T47D (cell line): ENCODE measurements around the gene FOLH1.
"Not testable (repeated sequence)": the region's sequence is repeated elsewhere in the genome, so short reads cannot be mapped to it uniquely, and the experiment has no call there.

ENCODE experiments used
- DNase-seq, 2 experiments: peaks; one replicate each; pipeline versions ENCODE4 v3.0.0 to v3.0.0-alpha.2; 2011 to 2012; ENCODE audit warnings: low read depth in 1 of 2, low spot score in 1 of 2
- JUND ChIP-seq: IDR thresholded peaks from 2 replicates; pipeline ENCODE4 v1.6.1; 2012; ENCODE audit warnings: low read depth
- in situ Hi-C: cut with HindIII; loops from 2 replicates; pipeline ENCODE4 v1.10.0; 2016; ENCODE audit warnings: low sequenced_read_pairs, low pct_unique_long_range_greater_than_20kb

Gene FOLH1

DNA sequence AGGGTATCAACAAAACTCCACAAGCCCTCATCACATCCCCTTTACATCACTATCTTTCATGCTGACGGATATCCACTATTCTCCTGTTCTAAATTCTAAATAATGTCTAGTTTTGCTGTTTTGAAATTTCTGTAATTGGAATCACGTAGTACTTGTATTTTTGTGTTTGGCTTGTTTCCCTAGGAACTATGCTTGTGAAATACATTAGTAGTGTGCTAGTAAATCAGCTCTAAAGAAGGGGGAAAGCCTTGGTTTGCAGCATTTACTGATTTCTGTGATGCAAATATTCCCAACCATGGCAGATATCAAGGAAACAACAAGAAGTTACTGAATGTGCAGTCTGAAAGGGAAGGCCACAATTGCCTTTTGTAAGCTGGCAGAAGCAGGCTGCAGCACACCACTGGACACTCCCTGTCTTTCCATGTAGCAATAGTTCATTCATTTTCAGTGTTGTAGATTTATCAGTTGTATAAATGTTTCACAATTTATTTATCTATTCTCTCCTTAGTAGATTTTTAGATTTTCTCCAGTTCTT lies 4.7 kb upstream of the FOLH1 start:
- DNase-seq = no peak
- in situ Hi-C loops = no loop called here

DNA sequence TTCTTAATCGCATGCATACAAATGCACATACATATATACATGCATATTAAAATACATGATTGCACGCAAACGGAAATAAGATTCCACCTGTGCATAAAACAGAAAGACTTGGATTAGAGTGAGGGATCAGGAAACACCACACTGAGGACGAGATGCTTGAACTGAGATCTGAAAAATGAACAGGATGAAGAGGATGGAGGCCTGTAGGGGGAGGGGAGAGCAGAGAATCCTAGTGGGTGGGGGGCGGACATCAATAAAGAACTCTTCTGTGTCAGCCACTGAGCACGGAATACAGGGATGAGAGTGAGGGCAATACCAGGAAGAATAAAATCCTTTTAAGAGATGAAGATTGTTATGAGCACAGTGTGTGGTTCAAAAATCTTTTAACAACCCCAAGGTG lies 1.4 kb downstream of the FOLH1 start:
- in situ Hi-C loops, DNase-seq: not testable (repeated sequence)

More for the DNA sequence above, 4.7 kb upstream of the FOLH1 start:
- TF ChIP-seq JUND = no peak

DNA sequence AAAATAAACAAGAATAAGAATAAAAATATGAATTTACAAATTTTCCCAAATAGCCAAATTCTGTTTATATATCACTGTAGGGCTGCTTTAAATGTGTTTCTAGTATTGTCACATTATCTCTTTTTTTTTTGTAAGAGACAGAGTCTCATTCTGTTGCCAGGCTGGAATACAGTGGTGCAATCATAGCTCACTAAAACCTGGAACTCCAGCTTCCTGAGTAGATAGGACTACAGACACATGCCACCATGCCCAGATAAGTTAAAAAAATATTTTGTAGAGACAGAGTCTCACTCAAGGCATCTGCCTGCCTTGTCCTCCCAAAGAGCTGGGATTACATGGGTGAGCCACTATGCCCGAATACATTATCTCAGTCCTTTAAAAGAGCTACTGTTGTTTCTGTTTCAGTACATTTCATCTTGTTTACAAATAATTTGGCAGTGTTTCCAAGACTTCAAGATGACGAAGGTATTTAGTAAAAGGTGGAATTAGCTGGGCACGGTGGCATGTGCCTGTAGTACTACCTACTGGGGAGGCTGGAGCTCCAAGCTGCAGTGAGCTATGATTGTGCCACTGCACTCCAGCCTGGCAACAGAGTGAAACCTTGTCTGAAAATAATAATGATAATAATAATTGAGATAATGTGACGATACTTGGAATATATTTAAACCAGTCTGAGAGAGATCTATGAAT lies 6.0 kb downstream of the FOLH1 start:
- in situ Hi-C loops = no loop called here
- DNase-seq = no peak
- no peak for TF ChIP-seq JUND

DNA sequence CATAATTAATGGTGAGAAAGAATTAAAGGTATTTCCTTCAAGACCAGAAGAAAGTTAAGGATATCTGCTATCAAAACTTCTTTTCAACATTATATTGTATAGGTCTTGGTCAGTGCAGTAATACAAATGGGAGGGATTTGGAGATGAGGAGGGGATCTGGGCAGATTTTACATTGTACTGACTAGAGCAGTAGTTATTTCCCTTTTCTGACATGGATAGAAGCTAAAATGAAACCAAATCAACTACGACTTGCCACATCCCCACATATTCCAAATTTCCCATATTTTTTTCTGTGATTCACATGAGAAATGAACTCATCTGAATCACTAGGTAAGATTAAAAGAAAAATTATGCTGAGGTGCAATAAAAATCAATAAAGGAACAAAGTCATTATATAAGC lies 11.6 kb downstream of the FOLH1 start:
- in situ Hi-C loops = not testable (repeated sequence)

DNA sequence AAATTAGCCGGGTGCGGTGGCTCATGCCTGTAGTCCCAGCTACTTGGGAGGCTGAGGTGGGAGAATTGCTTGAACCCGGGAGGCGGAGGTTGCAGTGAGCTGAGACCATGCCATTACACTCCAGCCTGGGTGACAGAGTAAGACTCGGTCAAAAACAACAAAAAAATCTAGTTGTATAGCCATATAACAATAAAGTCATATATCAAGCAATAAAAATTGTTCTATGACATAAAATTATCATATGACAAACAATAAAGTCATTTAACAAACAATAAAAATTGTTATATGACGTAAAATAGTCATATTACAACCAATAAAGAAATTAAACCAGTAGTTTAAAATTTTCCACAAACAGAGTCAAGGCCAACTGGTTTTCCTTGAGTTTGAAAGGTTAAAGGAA lies 12.4 kb downstream of the FOLH1 start:
- DNase-seq, in situ Hi-C loops: not testable (repeated sequence)

More for the DNA sequence above, 11.6 kb downstream of the FOLH1 start:
- not testable (repeated sequence) for DNase-seq

DNA sequence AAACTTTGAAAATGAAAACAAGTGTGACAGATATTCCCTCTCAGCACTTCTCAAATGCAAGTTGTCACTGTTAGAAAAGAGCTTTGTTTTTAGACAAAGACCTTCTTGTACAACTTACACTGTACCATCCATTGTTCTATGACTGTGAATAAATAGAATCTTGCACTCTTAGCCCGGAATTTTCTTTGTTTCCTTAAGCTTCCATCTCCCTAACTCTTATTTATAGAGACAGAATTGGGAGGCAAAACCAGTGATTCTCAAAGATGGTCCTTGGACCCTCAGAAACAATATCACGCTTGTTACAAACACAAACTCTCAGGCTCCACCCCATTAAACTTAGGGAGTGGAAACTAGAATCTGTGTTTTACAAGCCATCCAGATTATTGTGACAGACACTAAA lies 18.1 kb downstream of the FOLH1 start:
- in situ Hi-C loops, DNase-seq: not testable (repeated sequence)

DNA sequence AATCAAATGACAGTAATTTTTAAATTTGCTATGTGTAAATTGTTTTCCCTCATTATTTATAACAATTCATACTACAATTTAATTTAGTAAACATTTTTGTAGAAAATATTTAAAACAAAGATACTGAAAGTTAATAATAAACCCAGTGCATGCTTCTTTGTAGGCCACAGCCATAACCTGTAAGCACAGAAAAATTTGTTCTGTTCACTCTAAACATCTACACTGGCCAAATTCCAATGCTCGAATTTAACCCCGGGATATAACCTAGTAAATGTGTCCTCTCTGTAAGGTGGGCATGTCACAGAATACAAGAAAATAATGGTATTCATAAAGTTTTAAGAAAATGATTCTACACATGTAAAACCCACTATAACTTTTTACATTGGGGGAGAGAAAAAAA lies 22.2 kb downstream of the FOLH1 start:
- in situ Hi-C loops, DNase-seq: not testable (repeated sequence)

DNA sequence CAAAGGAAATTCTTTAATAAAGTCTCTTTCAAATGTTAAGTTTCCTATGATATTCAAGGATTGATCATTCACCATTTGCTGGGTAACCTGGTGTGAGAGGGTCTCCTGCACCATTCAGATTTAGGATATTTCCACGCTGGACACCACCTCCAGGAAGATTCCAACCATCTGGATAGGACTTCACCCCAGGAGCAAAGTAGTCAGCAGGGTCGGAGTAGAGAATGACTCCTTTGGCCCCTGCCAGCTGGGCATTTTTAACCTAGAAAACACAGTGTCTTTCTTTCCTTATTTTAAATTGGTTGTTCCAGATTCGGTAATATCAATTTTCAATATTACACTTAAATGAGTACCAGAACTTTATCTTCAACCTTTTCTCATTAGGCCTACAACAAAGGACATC lies 22.8 kb downstream of the FOLH1 start:
- DNase-seq, in situ Hi-C loops: not testable (repeated sequence)

DNA sequence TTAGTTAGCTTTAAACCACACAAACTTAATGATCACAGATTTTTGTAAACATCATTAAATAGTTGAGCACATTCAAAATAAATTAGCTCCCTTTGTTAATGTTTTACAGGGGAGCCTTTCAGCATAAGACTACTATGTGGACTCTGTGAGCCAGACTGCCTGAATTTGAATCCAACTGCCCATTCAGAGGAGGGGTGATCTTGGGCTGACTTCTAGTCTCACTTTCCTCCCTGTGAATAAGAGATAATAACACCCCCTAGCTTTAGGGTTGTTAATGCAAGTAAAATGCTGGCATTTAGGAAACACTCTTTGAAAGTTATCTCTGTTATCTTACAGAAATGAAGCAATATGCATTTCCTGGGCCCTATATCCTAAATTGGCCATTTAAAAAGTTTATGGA lies 23.6 kb downstream of the FOLH1 start:
- DNase-seq, in situ Hi-C loops: not testable (repeated sequence)

DNA sequence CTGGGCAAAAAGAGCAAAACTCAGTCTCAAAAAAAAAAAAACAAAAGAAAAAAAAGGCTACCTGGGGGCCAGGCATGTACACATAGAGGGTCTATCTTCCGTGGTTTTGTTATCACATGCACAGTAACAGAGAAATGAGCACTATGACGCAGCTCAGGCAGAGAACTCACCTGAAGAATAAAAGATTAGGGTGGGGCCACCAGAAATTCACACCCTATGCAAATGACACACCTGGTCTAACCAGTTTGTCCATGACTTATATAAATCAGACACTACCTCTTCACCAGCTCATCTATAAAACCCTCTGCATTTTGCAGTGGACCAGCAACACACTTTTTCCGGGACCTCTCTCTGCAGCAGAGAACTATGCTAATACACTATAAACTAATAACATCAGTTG lies 30.5 kb downstream of the FOLH1 start:
- DNase-seq = peak in 1 of 2 experiments; percentile 89
- in situ Hi-C loops = not testable (repeated sequence)

DNA sequence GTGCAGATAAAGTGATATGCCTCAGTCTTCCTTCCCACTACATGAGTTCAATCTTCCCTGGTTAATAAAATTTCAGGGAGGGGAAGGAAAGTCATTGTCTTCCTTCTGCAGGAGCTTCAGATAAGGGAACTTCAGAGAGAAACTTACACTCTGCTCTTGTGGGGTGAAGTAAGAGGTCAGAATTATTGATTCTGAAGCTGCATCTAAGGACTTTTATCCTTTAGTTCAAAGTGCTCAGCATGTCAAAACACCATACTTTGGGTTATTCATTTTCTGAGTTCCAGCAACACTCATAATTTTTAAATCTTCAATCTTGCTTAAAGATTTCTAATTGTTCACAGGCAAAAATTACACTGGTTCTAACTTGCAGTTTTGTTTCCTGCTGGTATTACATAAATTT lies 33.0 kb downstream of the FOLH1 start:
- in situ Hi-C loops = not testable (repeated sequence)

DNA sequence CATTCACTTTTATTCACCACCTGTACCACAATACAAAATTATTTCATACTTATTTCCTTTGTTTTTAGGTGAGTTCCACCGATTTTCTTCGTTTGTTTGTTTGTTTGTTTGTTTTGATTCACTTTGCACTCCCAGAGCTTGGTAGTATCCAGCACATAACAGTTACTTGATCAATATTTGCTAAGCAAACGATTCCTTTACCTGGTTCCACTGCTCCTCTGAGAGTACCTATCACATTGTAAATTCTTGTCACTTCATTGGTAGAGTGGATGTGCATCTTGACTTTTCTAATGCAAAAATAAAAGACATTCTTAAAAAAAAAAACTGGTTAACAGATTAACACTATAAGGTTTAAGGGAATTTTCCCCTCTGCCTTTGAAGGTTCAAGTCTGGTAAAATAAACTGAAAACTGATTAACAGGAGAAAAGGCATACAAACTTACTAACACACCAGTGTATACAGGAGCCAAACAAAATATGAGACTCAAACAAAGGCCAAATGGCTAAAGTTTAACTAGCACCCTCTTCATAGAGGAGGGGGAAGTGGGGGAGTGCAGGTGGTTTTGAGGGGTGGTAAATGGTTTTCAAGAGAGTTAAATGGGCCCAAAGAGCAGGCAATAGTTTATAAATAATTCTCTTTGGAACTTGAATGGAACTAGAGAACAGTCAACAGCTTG lies 33.6 kb downstream of the FOLH1 start:
- in situ Hi-C loops, DNase-seq: not testable (repeated sequence)

More for the DNA sequence above, 33.0 kb downstream of the FOLH1 start:
- not testable (repeated sequence) for DNase-seq

DNA sequence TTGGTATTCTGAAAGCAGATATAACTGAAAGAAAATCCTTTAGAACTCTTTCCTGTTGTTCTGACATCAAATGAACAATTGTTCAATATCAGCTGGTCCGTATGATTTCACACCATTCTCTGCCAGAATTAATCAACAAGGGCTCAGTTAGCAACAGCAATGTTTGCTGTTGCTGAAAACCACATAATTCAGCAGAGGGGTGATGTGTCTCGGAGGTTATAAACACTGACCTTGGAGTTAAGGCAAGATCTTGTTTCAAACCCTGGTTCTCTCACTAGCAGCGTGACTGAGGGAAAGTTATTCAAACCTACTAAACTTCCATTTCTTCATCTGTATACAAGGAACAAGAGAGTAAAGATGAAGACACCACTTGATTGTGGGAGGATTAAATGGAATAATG lies 36.8 kb downstream of the FOLH1 start:
- in situ Hi-C loops, DNase-seq: not testable (repeated sequence)

DNA sequence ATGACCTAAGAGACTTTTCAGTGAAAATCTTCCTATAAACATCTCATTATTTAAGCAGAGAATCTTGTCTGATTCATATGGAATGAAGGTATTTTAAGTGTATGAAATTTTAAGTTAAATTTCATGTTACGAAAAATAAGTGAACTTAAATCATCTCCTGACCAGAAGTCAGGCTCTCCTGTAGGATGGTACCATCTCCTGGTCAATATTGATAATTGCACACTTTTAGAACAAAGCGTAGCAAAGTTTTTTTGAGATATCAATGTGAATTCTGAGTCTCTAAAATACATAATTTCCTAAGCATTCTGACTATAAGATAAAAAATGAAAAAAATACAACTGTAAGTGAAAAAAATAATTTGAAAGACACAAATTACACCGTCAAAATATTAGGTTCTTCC lies 38.8 kb downstream of the FOLH1 start:
- peak in 1 of 2 experiments; percentile 42 for DNase-seq

DNA sequence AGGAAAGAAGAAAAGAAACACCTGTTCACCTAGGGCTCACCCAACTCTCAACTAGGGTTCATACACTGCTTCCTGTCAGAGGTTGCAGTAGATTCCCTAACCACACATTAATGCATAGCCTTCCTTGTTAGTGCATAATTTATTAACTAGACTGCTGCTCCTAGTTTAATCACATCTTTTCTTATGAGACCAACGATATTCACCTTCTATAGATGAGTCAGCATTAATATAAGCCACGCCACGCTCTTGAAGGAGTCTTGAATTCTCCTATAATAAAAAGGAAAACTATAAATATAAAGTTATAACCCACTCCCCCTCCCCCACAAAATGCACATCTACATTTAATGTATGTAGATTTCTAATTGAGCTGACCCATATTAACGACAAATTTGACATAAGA lies 39.4 kb downstream of the FOLH1 start:
- DNase-seq, in situ Hi-C loops: not testable (repeated sequence)

More for the DNA sequence above, 38.8 kb downstream of the FOLH1 start:
- in situ Hi-C loops = not testable (repeated sequence)
